Cardiac muscle cell (in vitro differentiated cells and primary cell): Measurements from ENCODE around the gene PHTF2. TPM values are rescaled to one million over a fixed set of nuclear protein-coding genes. Genes with fewer than 3 reads are reported as not detected.

ENCODE experiments used
- DNase-seq, 2 donors: peaks; one replicate each; pipeline versions ENCODE4 v3.0.0 to v3.0.0-alpha.2; 2010 to 2017; ENCODE audit warnings: low read depth in 1 of 2, low spot score in 1 of 2
- H3K27ac ChIP-seq: fragments of 200-600 bp; sonication (generic); 2 replicates; pipeline ENCODE4 v1.5.1; 2016
- H3K27me3 ChIP-seq: fragments of 200-600 bp; sonication (generic); 2 replicates; pipeline ENCODE4 v1.6.0; 2016; ENCODE audit warnings: control low read depth
- H3K36me3 ChIP-seq: fragments of 200-600 bp; sonication (generic); 2 replicates; pipeline ENCODE4 v1.5.1; 2016; ENCODE audit warnings: control low read depth
- H3K4me1 ChIP-seq: fragments of 200-600 bp; sonication (generic); 2 replicates; pipeline ENCODE4 v1.8.1; 2017; ENCODE audit warnings: low read depth, mild to moderate bottlenecking, mixed run types
- H3K4me3 ChIP-seq: fragments of 200-600 bp; sonication (generic); 2 replicates; pipeline ENCODE4 v1.5.1; 2016; ENCODE audit warnings: mild to moderate bottlenecking
- H3K9me3 ChIP-seq: fragments of 200-600 bp; sonication (generic); 2 replicates; pipeline ENCODE4 v1.5.1; 2017; ENCODE audit warnings: low read depth, mild to moderate bottlenecking, control low read depth
- polyA plus RNA-seq: library from polyadenylated mRNA; unstranded; fragments of >200 nt; fragmentation: Nextera tagmentation; extraction: Ambion mirVana; gene quantifications from 2 replicates; pipeline ENCODE4 v1.2.1, GENCODE V29; 2016
- total RNA-seq: library from RNA; depleted of rRNA; stranded (reverse); fragments of >200 nt; gene quantifications from 2 replicates; pipeline ENCODE4 v1.2.3, GENCODE V29; 2016
- TF ChIP-seq, protein P1 (sequence below): IDR thresholded peaks from 2 replicates; pipeline ENCODE4 v1.5.1; 2012; ENCODE audit warnings: low read depth, mild to moderate bottlenecking, low read length

Gene PHTF2
- total and polyA plus RNA-seq, 2 experiments from 2014 or later, result 28.4 to 36.6 TPM

DNA sequence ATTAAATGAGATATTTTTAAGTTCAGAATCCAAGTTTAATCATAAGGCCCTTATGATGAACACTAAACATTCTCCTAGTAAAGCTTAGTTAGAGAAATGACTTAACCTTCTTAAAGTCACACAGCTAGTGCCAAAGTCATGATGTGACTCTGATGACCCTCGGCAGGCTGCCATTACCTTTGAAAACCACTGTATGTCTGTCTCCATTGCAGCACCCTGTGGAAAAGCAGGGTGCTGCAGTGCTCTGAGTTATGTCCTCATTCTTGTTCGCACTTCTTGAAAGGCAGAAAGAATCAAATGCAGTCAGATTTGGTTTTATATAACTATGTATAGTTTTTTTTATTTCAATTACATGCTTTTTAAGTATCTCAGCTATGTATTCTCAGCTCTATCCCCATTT is 105.0 kb downstream of the PHTF2 start:
- Histone ChIP-seq H3K36me3 (peaks cover 5% of the 10 kb centered on the region), H3K9me3 (no peaks in the 10 kb centered on the region), H3K27me3 (no peaks in the 10 kb centered on the region), H3K27ac (no peak overlapping the region), H3K4me3 (no peak overlapping the region), H3K4me1 (no peaks in the 10 kb centered on the region)
- TF ChIP-seq, protein P1, sequence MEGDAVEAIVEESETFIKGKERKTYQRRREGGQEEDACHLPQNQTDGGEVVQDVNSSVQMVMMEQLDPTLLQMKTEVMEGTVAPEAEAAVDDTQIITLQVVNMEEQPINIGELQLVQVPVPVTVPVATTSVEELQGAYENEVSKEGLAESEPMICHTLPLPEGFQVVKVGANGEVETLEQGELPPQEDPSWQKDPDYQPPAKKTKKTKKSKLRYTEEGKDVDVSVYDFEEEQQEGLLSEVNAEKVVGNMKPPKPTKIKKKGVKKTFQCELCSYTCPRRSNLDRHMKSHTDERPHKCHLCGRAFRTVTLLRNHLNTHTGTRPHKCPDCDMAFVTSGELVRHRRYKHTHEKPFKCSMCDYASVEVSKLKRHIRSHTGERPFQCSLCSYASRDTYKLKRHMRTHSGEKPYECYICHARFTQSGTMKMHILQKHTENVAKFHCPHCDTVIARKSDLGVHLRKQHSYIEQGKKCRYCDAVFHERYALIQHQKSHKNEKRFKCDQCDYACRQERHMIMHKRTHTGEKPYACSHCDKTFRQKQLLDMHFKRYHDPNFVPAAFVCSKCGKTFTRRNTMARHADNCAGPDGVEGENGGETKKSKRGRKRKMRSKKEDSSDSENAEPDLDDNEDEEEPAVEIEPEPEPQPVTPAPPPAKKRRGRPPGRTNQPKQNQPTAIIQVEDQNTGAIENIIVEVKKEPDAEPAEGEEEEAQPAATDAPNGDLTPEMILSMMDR, result peak; percentile 20
- DNase-seq, result no peak

DNA sequence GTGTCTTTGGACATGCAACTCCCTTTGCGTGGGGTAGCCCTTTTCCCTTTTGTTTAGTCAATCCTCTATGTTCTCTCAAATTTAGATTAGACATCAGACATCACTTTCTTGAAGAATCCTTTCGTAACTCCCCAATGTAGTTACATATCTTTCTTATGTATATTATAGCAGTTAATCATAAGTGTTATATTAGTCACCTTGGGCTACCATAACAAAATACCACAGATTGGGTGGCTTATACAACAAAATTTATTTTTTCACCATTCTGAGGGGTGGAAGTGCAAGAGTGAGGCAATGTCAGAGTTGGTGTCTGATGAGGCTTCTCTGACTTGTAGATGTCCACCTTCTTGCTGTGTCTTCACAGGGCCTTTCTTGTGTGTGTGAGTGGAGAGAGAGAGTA is 105.7 kb downstream of the PHTF2 start:
- Histone ChIP-seq H3K4me3 (no peak overlapping the region), H3K9me3 (no peaks in the 10 kb centered on the region), H3K27ac (no peak overlapping the region), H3K4me1 (no peaks in the 10 kb centered on the region), H3K27me3 (no peaks in the 10 kb centered on the region), H3K36me3 (peaks cover 5% of the 10 kb centered on the region)
- TF ChIP-seq, protein P1, result no peak
- DNase-seq, result no peak

DNA sequence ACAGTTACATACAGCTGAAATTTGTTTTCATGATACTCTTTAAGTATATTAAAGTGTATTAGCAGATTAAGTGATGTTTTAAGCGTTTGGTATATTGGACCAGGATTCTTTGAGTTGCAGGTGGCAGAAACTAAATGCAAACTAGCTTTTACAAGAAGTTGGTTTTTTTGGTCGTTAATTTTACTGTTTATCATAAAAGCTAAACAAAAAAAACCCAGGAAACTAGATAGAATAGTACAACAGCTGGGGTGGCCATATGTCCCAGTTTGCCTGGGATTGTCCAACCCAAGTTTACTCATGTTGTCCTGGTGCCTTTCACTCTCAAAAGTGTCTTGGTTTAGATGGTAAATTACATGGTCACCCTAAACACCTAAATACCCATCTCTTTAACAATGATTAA is 108.7 kb downstream of the PHTF2 start:
- TF ChIP-seq, protein P1, result no peak
- Histone ChIP-seq H3K27me3 (no peaks in the 10 kb centered on the region), H3K4me3 (no peak overlapping the region), H3K4me1 (peaks cover 10% of the 10 kb centered on the region), H3K27ac (no peak overlapping the region), H3K9me3 (no peaks in the 10 kb centered on the region), H3K36me3 (peaks cover 5% of the 10 kb centered on the region)
- DNase-seq, result no peak

DNA sequence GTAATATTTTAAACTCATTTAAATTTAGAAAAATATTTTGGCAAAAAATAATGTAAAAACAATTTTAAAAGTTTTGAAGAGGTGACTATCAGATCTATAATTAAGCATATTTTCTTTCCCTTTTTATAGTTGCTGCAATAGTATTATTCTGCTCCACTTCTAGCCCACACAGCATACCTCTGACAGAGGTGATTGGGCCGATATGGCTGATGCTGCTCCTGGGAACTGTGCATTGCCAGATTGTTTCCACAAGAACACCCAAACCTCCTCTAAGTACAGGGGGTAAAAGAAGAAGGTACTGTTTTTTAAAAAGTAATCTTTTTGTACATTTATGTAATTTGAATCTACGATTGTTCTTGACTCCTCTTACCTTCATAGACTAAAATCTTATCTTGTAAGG is 110.1 kb downstream of the PHTF2 start:
- Histone ChIP-seq H3K9me3 (no peaks in the 10 kb centered on the region), H3K4me1 (peaks cover 15% of the 10 kb centered on the region), H3K4me3 (no peak overlapping the region), H3K36me3 (no peaks in the 10 kb centered on the region), H3K27ac (peak overlapping the region; percentile 32), H3K27me3 (no peaks in the 10 kb centered on the region)
- no peak for DNase-seq
- TF ChIP-seq, protein P1, result no peak

DNA sequence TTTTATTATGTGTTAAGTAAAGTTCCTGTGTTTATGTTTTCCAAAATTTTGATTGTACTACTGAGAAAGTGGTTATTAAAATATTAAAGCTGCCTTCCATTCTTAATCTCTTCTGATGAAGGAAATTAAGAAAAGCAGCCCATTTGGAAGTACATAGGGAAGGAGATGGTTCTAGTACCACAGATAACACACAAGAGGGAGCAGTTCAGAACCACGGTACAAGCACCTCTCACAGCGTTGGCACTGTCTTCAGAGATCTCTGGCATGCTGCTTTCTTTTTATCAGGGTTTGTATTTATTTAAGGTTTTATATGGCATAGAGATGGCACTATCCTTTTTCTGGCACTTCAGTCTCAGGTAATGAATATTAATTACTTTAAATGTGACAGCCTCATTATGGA is 111.6 kb downstream of the PHTF2 start:
- H3K4me1 ChIP-seq, result peaks cover 15% of the 10 kb centered on the region
- H3K36me3 ChIP-seq, result no peaks in the 10 kb centered on the region
- H3K9me3 ChIP-seq, result no peaks in the 10 kb centered on the region
- DNase-seq, result no peak
- no peak overlapping the region for H3K4me3 ChIP-seq
- no peak overlapping the region for H3K27ac ChIP-seq
- TF ChIP-seq, protein P1, result peak; percentile 3
- no peaks in the 10 kb centered on the region for H3K27me3 ChIP-seq

DNA sequence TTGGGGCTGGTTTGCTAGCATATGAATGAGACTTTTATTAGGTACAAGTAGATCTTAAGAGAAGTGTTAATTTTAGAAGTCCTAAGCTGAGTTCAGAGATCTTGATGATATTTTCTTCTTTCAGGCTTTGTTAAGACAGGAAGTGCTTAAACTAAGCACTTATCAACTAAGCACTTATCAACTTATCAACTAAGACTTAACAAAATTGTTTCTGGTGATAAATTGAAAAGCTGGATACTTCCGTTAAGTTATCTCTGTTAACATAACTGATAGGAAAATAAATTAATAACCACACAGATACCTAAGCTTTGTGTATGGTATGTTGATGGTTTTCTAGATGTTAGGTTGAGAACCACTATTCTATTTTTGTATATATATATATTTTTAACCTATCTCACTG is 113.7 kb downstream of the PHTF2 start:
- no peaks in the 10 kb centered on the region for H3K9me3 ChIP-seq
- H3K27ac ChIP-seq, result peak overlapping the region; percentile 69
- peaks cover 15% of the 10 kb centered on the region for H3K4me1 ChIP-seq
- no peaks in the 10 kb centered on the region for H3K27me3 ChIP-seq
- TF ChIP-seq, protein P1, result no peak
- no peaks in the 10 kb centered on the region for H3K36me3 ChIP-seq
- H3K4me3 ChIP-seq, result no peak overlapping the region
- no peak for DNase-seq
